AG10803 (cell line): ENCODE measurements around the gene EIF5B.
A peak's percentile ranks its signal among the peaks of the same experiment; 100 is the strongest.
"Not testable (repeated sequence)": the region's sequence is repeated elsewhere in the genome, so short reads cannot be mapped to it uniquely, and the experiment has no call there.

Experiments used
- DNase-seq: peaks from one replicate; pipeline ENCODE4 v3.0.0; 2010; ENCODE audit warnings: low read depth
- H3K4me3 ChIP-seq: 2 replicates; pipeline ENCODE4 v1.5.1; 2011; ENCODE audit warnings: mild to moderate bottlenecking, low read length, control low read depth
- TF ChIP-seq, protein P1 (sequence below): conservative IDR thresholded peaks from 2 replicates; pipeline ENCODE4 v1.5.1; 2011; ENCODE audit warnings: mild to moderate bottlenecking, low read length, control low read depth, inconsistent platforms

The EIF5B gene, protein sequence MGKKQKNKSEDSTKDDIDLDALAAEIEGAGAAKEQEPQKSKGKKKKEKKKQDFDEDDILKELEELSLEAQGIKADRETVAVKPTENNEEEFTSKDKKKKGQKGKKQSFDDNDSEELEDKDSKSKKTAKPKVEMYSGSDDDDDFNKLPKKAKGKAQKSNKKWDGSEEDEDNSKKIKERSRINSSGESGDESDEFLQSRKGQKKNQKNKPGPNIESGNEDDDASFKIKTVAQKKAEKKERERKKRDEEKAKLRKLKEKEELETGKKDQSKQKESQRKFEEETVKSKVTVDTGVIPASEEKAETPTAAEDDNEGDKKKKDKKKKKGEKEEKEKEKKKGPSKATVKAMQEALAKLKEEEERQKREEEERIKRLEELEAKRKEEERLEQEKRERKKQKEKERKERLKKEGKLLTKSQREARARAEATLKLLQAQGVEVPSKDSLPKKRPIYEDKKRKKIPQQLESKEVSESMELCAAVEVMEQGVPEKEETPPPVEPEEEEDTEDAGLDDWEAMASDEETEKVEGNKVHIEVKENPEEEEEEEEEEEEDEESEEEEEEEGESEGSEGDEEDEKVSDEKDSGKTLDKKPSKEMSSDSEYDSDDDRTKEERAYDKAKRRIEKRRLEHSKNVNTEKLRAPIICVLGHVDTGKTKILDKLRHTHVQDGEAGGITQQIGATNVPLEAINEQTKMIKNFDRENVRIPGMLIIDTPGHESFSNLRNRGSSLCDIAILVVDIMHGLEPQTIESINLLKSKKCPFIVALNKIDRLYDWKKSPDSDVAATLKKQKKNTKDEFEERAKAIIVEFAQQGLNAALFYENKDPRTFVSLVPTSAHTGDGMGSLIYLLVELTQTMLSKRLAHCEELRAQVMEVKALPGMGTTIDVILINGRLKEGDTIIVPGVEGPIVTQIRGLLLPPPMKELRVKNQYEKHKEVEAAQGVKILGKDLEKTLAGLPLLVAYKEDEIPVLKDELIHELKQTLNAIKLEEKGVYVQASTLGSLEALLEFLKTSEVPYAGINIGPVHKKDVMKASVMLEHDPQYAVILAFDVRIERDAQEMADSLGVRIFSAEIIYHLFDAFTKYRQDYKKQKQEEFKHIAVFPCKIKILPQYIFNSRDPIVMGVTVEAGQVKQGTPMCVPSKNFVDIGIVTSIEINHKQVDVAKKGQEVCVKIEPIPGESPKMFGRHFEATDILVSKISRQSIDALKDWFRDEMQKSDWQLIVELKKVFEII

GRCh38 chr2:99337113-99338028 is at the start of gene EIF5B:
Gene EIF5B, plus strand, starts transcription at chr2:99337389. Its CDS starts 166 bp downstream, at chr2:99337555.
- TF ChIP-seq, protein P1, sequence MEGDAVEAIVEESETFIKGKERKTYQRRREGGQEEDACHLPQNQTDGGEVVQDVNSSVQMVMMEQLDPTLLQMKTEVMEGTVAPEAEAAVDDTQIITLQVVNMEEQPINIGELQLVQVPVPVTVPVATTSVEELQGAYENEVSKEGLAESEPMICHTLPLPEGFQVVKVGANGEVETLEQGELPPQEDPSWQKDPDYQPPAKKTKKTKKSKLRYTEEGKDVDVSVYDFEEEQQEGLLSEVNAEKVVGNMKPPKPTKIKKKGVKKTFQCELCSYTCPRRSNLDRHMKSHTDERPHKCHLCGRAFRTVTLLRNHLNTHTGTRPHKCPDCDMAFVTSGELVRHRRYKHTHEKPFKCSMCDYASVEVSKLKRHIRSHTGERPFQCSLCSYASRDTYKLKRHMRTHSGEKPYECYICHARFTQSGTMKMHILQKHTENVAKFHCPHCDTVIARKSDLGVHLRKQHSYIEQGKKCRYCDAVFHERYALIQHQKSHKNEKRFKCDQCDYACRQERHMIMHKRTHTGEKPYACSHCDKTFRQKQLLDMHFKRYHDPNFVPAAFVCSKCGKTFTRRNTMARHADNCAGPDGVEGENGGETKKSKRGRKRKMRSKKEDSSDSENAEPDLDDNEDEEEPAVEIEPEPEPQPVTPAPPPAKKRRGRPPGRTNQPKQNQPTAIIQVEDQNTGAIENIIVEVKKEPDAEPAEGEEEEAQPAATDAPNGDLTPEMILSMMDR = peak; percentile 58
- DNase-seq = peak; percentile 96
- peak within 1 kb of the TSS; percentile 97 for H3K4me3 ChIP-seq

DNA sequence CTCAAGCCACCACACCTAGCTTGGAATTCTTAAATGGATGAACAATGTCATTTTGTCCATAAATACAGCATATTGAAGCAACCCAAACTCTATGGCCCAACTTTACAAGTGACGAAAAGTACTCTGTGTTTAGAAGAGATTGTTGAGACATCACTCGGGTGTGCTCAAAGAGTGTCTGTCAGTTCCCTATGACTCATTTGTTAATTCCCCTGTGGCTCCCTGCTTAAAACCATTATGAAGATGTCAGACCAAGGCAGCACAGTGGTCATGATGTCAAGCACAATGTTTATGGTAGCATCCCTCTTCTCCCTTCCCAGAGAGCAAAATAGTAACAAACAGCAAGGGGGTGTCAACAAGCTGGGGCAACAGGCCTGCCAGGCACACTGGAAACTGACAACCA is 39.2 kb upstream of the EIF5B start:
- TF ChIP-seq, protein P1 = no peak
- peak; percentile 29 for DNase-seq
- no peak overlapping the region for H3K4me3 ChIP-seq

DNA sequence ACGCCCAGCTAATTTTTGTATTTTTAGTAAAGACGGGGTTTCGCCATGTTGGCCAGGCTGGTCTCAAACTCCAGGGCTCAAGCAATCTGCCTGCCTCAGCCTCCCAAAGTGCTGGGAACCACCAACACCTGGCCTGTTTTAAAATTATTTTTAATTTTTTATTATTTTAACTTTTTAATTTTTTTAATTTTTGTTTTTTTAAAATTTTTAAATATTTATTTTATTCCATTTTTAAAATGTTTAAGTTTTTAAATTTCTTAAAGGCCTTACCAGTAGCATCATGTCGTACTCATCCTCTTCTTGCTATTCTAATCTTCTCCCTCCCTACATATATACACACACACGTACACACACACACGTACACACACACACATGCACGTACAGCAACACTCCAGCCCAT is 37.6 kb upstream of the EIF5B start:
- H3K4me3 ChIP-seq = no peak overlapping the region
- DNase-seq = no peak
- TF ChIP-seq, protein P1 = no peak

- H3K4me3 ChIP-seq, DNase-seq: not testable (repeated sequence)
Measured at GRCh38 chr2:99301097-99301496, 36.1 kb upstream of the EIF5B start, which contains the start of gene LYG1. Gene LYG1, minus strand, starts transcription at chr2:99301197. Its CDS starts 5,527 bp downstream, at chr2:99295670.

DNA sequence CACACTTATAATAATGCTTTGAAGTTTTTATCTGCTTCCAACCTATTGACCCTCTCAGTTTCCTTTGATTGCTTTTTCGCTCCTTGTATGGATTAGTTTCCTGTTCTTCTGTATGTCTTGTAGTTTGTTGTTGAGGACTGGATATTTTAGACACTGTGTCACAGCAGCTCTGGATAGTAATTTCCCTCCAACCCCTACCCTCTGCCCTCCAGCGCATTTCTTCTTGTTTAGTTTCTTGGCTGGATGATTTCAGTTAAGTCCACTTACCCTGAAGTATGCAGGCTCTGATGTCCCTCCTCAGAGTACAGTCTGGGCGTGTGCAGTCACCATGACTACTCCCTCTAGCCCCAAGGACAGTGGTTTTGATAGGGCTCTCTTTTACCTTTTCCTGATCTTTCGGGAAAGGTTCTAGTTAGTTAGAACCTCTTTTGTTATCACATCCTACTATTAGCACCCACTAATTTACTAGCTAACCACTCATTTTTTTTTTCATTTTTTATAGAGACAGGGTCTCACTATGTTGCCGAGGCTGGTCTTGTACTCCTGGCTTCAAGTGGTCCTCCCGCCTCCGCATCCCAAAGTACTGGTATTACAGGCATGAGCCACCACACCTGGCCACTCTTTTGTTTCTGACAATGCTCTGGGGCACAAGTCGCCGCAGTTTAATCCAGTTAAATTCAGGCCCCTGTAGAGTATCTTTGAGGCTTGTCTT is 19.9 kb upstream of the EIF5B start:
- TF ChIP-seq, protein P1 = no peak
- DNase-seq = no peak
- H3K4me3 ChIP-seq = no peak overlapping the region

DNA sequence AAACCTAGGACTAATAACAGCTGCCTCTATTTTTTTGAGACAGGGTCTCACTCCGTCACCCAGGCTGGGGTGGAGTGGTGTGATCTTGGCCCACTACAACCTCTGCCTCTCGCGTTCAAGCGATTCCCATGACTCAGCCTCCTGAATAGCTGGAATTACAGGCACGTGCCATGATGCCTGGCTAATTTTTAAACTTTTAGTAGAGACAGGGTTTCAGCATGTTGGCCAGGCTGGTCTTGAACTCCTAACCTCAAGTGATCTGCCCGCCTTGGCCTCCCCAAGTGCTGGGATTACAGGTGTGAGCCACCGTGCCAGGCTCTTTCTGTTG is 19.4 kb upstream of the EIF5B start:
- H3K4me3 ChIP-seq, DNase-seq: not testable (repeated sequence)

DNA sequence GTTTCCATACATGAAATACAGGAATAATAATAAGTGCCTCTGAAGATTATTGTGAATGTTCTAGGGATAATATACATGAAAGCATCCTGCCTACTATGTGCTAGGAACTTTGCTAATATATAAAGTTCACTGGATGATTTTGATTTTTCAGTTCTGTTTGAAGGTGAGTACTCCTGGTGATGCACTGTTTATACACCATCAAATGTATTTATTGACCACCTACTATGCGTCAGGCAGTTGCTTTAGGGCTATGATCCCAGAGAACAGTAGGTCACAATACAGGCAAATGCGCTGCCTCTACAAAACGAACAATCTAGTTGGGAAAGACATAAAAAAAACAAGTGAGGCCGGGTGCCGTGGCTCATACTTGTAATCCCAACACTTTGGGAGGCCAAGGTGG is 11.8 kb upstream of the EIF5B start:
- no peak for DNase-seq
- H3K4me3 ChIP-seq = no peak overlapping the region
- TF ChIP-seq, protein P1 = no peak
